Fibroblast of lung (primary cell): ENCODE data around the gene LAMP2. TPM values are rescaled to one million over a fixed set of nuclear protein-coding genes. Genes with fewer than 3 reads are reported as not detected.
A peak's percentile ranks its signal among the peaks of the same experiment; 100 is the strongest.

Source experiments
- DNase-seq, 2 donors: peaks; one replicate each; pipeline versions ENCODE4 v3.0.0 to v3.0.0-alpha.2; 2010; ENCODE audit warnings: low read depth in 2 of 2
- H2AFZ ChIP-seq: 2 replicates; pipeline ENCODE4 v1.5.1; 2012; ENCODE audit warnings: low read length, control low read depth, inconsistent platforms
- H3K27ac ChIP-seq: 2 replicates; pipeline ENCODE4 v1.5.1; 2011; ENCODE audit warnings: low read length, control low read depth; ENCODE audit not compliant: insufficient read depth
- H3K27me3 ChIP-seq: 2 replicates; pipeline ENCODE4 v1.5.1; 2011; ENCODE audit warnings: mild to moderate bottlenecking, low read length; ENCODE audit not compliant: control insufficient read depth, insufficient read depth
- H3K36me3 ChIP-seq: 2 replicates; pipeline ENCODE4 v1.5.1; 2011; ENCODE audit warnings: low read length; ENCODE audit not compliant: control insufficient read depth, insufficient read depth
- H3K4me1 ChIP-seq: 2 replicates; pipeline ENCODE4 v1.5.1; 2011; ENCODE audit warnings: low read length; ENCODE audit not compliant: control insufficient read depth, insufficient read depth; ENCODE audit errors: extremely low read depth
- H3K4me2 ChIP-seq: 2 replicates; pipeline ENCODE4 v1.5.1; 2011; ENCODE audit warnings: low read length, control low read depth; ENCODE audit not compliant: insufficient read depth; ENCODE audit errors: extremely low read depth
- H3K4me3 ChIP-seq, 4 experiments: fragments of 200-600 bp in 1 of 4; sonication (generic) in 1 of 4; replicated peaks in 1 of 4; 2 replicates each; pipeline ENCODE4 v1.5.1; 2011 to 2016; ENCODE audit warnings: low read length in 4 of 4, low read depth in 3 of 4, mild to moderate bottlenecking in 3 of 4, control low read depth in 2 of 4, inconsistent platforms in 1 of 4, mixed read lengths in 1 of 4; ENCODE audit not compliant: insufficient read depth in 1 of 4; ENCODE audit errors: control extremely low read depth in 1 of 4
- H3K79me2 ChIP-seq: 2 replicates; pipeline ENCODE4 v1.5.1; 2012; ENCODE audit warnings: mild to moderate bottlenecking, low read length, inconsistent platforms; ENCODE audit not compliant: control insufficient read depth, insufficient read depth
- H3K9ac ChIP-seq: 2 replicates; pipeline ENCODE4 v1.5.1; 2011; ENCODE audit warnings: mild to moderate bottlenecking, low read length, control low read depth; ENCODE audit not compliant: insufficient read depth
- H3K9me3 ChIP-seq: 2 replicates; pipeline ENCODE4 v1.5.1; 2012; ENCODE audit warnings: low read depth, low read length; ENCODE audit not compliant: control insufficient read depth, insufficient read depth
- H4K20me1 ChIP-seq: 2 replicates; pipeline ENCODE4 v1.5.1; 2011; ENCODE audit warnings: low read length; ENCODE audit not compliant: control insufficient read depth, insufficient read depth; ENCODE audit errors: extremely low read depth
- CTCF ChIP-seq, 2 donors: IDR thresholded peaks in 1 of 2; conservative IDR thresholded peaks in 1 of 2; 1 replicate in 1 of 2; 2 replicates in 1 of 2; pipeline ENCODE4 v1.5.1; 2011 to 2012; ENCODE audit warnings: low read length in 2 of 2, control low read depth in 1 of 2, inconsistent platforms in 1 of 2, low read depth in 1 of 2, mild to moderate bottlenecking in 1 of 2
- EZH2 ChIP-seq: IDR thresholded peaks from 2 replicates; pipeline ENCODE4 v1.5.1; 2012; ENCODE audit warnings: low read length, control low read depth, mild to moderate bottlenecking; ENCODE audit errors: missing control alignments
- polyA plus RNA-seq, 2 donors: library from polyadenylated mRNA; depleted of rRNA in 1 of 2; stranded (reverse) in 1 of 2; unstranded in 1 of 2; fragments of >200 nt; gene quantifications; 2 replicates each; pipeline ENCODE4 v1.2.1, GENCODE V29; 2011 to 2012; ENCODE audit warnings: missing spikeins in 1 of 2
- total RNA-seq: library from RNA; depleted of rRNA; stranded (reverse); fragments of >200 nt; gene quantifications from 2 replicates; pipeline ENCODE4 v1.2.1, GENCODE V29; 2014

Gene LAMP2
- total and polyA plus RNA-seq, 2 donors (not counting 1 experiment from before 2014, with no cell fraction given), result 172 to 196 TPM

- H3K79me2 ChIP-seq, result peaks cover 33% of the 10 kb centered on the region
Observed at GRCh38 chrX:120468479-120468824, 644 bp downstream of the LAMP2 start.

DNA sequence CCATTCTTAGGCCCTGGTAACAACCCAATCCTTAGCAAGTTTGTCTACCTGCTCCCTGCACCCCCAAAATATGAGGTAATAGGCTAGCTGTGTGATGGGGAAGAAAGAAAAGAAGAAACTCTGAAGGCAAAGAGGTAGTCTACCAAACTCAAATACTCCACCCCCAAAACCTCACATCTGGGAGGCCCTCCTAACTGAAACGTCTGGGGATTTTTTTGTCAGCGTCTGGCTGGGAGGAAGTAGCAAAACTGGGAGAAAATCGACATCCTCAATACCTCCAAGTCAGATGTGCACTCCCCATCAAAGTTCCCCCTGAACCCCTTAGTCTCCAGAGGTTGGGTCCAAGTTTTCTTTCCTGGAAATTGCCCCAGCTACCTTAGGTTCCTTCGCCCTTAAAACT is 1.0 kb downstream of the LAMP2 start:
- TF ChIP-seq EZH2, result no peak
- TF ChIP-seq CTCF (conservative IDR thresholded peaks at IDR 0.05 in 1 of 2, IDR thresholded peaks at IDR 0.05 in 1 of 2; ENCODE audit: low read depth in 1 of 2, low read length in 2 of 2), result no peak
- DNase-seq, result no peak
- H3K4me3 ChIP-seq, result peak overlapping the region; percentile 75 to 91 (median 78)

More at GRCh38 chrX:120468479-120468824, 644 bp downstream of the LAMP2 start:
- H3K4me3 ChIP-seq, result peak overlapping the region; percentile 75 to 91 (median 78)
- no peaks in the 10 kb centered on the region for H3K9me3 ChIP-seq
- DNase-seq, result no peak
- H2AFZ ChIP-seq, result no peak overlapping the region
- no peak for TF ChIP-seq EZH2
- TF ChIP-seq CTCF (conservative IDR thresholded peaks at IDR 0.05 in 1 of 2, IDR thresholded peaks at IDR 0.05 in 1 of 2; ENCODE audit: low read depth in 1 of 2, low read length in 2 of 2), result no peak
- H3K27me3 ChIP-seq, result no peaks in the 10 kb centered on the region
- no peaks in the 10 kb centered on the region for H3K36me3 ChIP-seq
- peak overlapping the region; percentile 75 for H3K4me2 ChIP-seq
- no peaks in the 10 kb centered on the region for H3K4me1 ChIP-seq
- H3K9ac ChIP-seq, result peak overlapping the region; percentile 68
- peak overlapping the region; percentile 86 for H3K27ac ChIP-seq
- H4K20me1 ChIP-seq, result no peaks in the 10 kb centered on the region

GRCh38 chrX:120464411-120464810 is 4.7 kb downstream of the LAMP2 start:
- Histone ChIP-seq H3K27me3 (no peaks in the 10 kb centered on the region), H2AFZ (no peak overlapping the region), H3K79me2 (peaks cover 43% of the 10 kb centered on the region), H3K4me3 (no peak overlapping the region), H3K27ac (no peak overlapping the region), H3K36me3 (no peaks in the 10 kb centered on the region), H4K20me1 (no peaks in the 10 kb centered on the region), H3K4me1 (no peaks in the 10 kb centered on the region), H3K9ac (no peak overlapping the region), H3K4me2 (no peak overlapping the region), H3K9me3 (no peaks in the 10 kb centered on the region)
- no peak for TF ChIP-seq EZH2
- TF ChIP-seq CTCF (conservative IDR thresholded peaks at IDR 0.05 in 1 of 2, IDR thresholded peaks at IDR 0.05 in 1 of 2; ENCODE audit: low read depth in 1 of 2, low read length in 2 of 2), result no peak
- no peak for DNase-seq

More for the DNA sequence above, 1.0 kb downstream of the LAMP2 start:
- peaks cover 34% of the 10 kb centered on the region for H3K79me2 ChIP-seq
- H3K9ac ChIP-seq, result peak overlapping the region; percentile 68
- no peaks in the 10 kb centered on the region for H3K36me3 ChIP-seq
- no peaks in the 10 kb centered on the region for H4K20me1 ChIP-seq
- H3K27ac ChIP-seq, result peak overlapping the region; percentile 86
- H3K4me2 ChIP-seq, result peak overlapping the region; percentile 75
- H3K9me3 ChIP-seq, result no peaks in the 10 kb centered on the region
- H3K4me1 ChIP-seq, result no peaks in the 10 kb centered on the region
- H2AFZ ChIP-seq, result no peak overlapping the region
- H3K27me3 ChIP-seq, result no peaks in the 10 kb centered on the region
